ENCODE data around the gene PPP3R1.

GRCh38 chr2:68135448-68136320, 116.6 kb downstream of the PPP3R1 start:
- TF ChIP-seq CTCF (IDR thresholded peaks at IDR 0.05) (no peak), POLR2A (IDR thresholded peaks at IDR 0.05) (no peak), EP300 (IDR thresholded peaks at IDR 0.05) (no peak)
